HCT116 (cell line): ENCODE data around the gene KCND3. TPM values are rescaled to one million over a fixed set of nuclear protein-coding genes. Genes with fewer than 3 reads are reported as not detected.

Experiments used
- ATAC-seq: fragments of 200-7000 bp; cut with Tn5 transposase; 2 replicates; pipeline ENCODE4 v1.9.1; 2020; ENCODE audit warnings: mild to moderate bottlenecking, moderate library complexity
- BruUV-seq: library from RNA; stranded (reverse); fragments of 400-500 nt; replicated peaks from 2 replicates; lab custom pipeline; 2021; lab: Mats Ljungman, UMichigan
- CTCF ChIA-PET: fragments of 300-600 bp; sonication (Branson Sonifier 250); formaldehyde crosslinking; loops from one replicate; lab custom pipeline; 2021; ENCODE audit warnings: antibody characterized with exemption; lab: Charles Lee
- POLR2A ChIA-PET: fragments of 300-600, 350-600 bp; sonication (Branson Sonifier 250); formaldehyde crosslinking; loops from one replicate; lab custom pipeline; 2021; ENCODE audit warnings: antibody characterized with exemption; lab: Charles Lee
- RAD21 ChIA-PET, 2 experiments: fragments of 300-600 bp; sonication (Branson Sonifier 250); formaldehyde crosslinking; loops; one replicate each; lab custom pipeline; 2023; ENCODE audit warnings: low total read pairs in 2 of 2; ENCODE audit not compliant: uncharacterized antibody in 2 of 2, unreplicated experiment in 2 of 2, low non-redundant PET in 1 of 2; lab: Charles Lee
- DNase-seq: peaks from one replicate; pipeline ENCODE4 v3.0.0-alpha.2; 2010; ENCODE audit warnings: low read depth, low spot score
- H2AFZ ChIP-seq: fragments of 200-600 bp; shearing (Covaris generic), sonication (generic); 2 replicates; pipeline ENCODE4 v1.6.1; 2017; ENCODE audit warnings: low read depth, mixed run types, mixed read lengths, antibody characterized with exemption, low read length; ENCODE audit not compliant: poor library complexity, severe bottlenecking
- H3K27ac ChIP-seq: 2 replicates; pipeline ENCODE4 v1.5.1; 2012; ENCODE audit warnings: low read depth, low read length
- H3K27me3 ChIP-seq: fragments of 200-600 bp; sonication (generic); 2 replicates; pipeline ENCODE4 v1.6.1; 2016; ENCODE audit warnings: mixed run types, low read length, mixed read lengths; ENCODE audit not compliant: insufficient read depth
- H3K36me3 ChIP-seq, 2 experiments: fragments of 200-500 bp in 1 of 2; fragments of 200-600 bp in 1 of 2; sonication (Bioruptor generic) in 1 of 2; sonication (generic) in 1 of 2; 2 replicates each; pipeline versions ENCODE4 v1.5.1 to v1.6.1; 2014 to 2016; ENCODE audit warnings: low read length in 2 of 2, inconsistent platforms in 1 of 2, mixed read lengths in 1 of 2, mixed run types in 1 of 2; ENCODE audit not compliant: insufficient read depth in 2 of 2, control insufficient read depth in 1 of 2
- H3K4me1 ChIP-seq, 2 experiments: fragments of 200-600 bp in 1 of 2; sonication (generic) in 1 of 2; 2 replicates each; pipeline versions ENCODE4 v1.5.1 to v1.6.1; 2012 to 2017; ENCODE audit warnings: low read length in 2 of 2, inconsistent platforms in 1 of 2, mild to moderate bottlenecking in 1 of 2, mixed read lengths in 1 of 2, mixed run types in 1 of 2, moderate library complexity in 1 of 2; ENCODE audit not compliant: insufficient read depth in 2 of 2, control insufficient read depth in 1 of 2
- H3K4me2 ChIP-seq: fragments of 200-600 bp; sonication (generic); 2 replicates; pipeline ENCODE4 v1.6.1; 2017; ENCODE audit warnings: mixed run types, low read length, mixed read lengths
- H3K4me3 ChIP-seq, 2 experiments: fragments of 200-600 bp in 1 of 2; sonication (generic) in 1 of 2; replicated peaks in 1 of 2; 2 replicates each; pipeline ENCODE4 v1.5.1; 2011 to 2016; ENCODE audit warnings: low read length in 2 of 2, control low read depth in 1 of 2, low read depth in 1 of 2, mild to moderate bottlenecking in 1 of 2, mixed read lengths in 1 of 2, mixed run types in 1 of 2
- H3K79me2 ChIP-seq: fragments of 200-600 bp; sonication (generic); 2 replicates; pipeline ENCODE4 v1.6.1; 2017; ENCODE audit warnings: mild to moderate bottlenecking, mixed run types, low read length, moderate library complexity, mixed read lengths; ENCODE audit not compliant: insufficient read depth
- H3K9ac ChIP-seq: fragments of 200-600 bp; sonication (generic); 2 replicates; pipeline ENCODE4 v1.6.1; 2016; ENCODE audit warnings: low read length, mixed read lengths
- H3K9me2 ChIP-seq: fragments of 200-600 bp; sonication (generic), shearing (Covaris generic); 2 replicates; pipeline ENCODE4 v1.6.1; 2017; ENCODE audit warnings: mixed run types, mild to moderate bottlenecking, moderate library complexity; ENCODE audit not compliant: insufficient read depth
- H3K9me3 ChIP-seq, 2 experiments: fragments of 200-500 bp in 1 of 2; fragments of 200-600 bp in 1 of 2; sonication (Bioruptor generic) in 1 of 2; sonication (generic) in 1 of 2; 2 replicates each; pipeline ENCODE4 v1.6.1; 2014 to 2017; ENCODE audit warnings: low read length in 2 of 2, mixed read lengths in 2 of 2, inconsistent platforms in 1 of 2, low read depth in 1 of 2, mild to moderate bottlenecking in 1 of 2, mixed run types in 1 of 2, moderate library complexity in 1 of 2; ENCODE audit not compliant: control insufficient read depth in 1 of 2, insufficient read depth in 1 of 2
- H4K20me1 ChIP-seq: fragments of 200-600 bp; sonication (generic), shearing (Covaris generic); 2 replicates; pipeline ENCODE4 v1.6.1; 2017; ENCODE audit warnings: mixed run types, mild to moderate bottlenecking, moderate library complexity; ENCODE audit not compliant: insufficient read depth
- CEBPB ChIP-seq: IDR thresholded peaks from 2 replicates; pipeline ENCODE4 v1.6.1; 2012; ENCODE audit warnings: low read depth
- CTCF ChIP-seq, 3 experiments: fragments of 200-600 bp in 1 of 3; sonication (generic) in 1 of 3; IDR thresholded peaks in 2 of 3; conservative IDR thresholded peaks in 1 of 3; 2 replicates each; pipeline ENCODE4 v1.5.1; 2012 to 2017; ENCODE audit warnings: low read depth in 2 of 3, low read length in 2 of 3, antibody characterized with exemption in 1 of 3, borderline replicate concordance in 1 of 3, control low read depth in 1 of 3, mild to moderate bottlenecking in 1 of 3, mixed read lengths in 1 of 3, mixed run types in 1 of 3, moderate library complexity in 1 of 3; ENCODE audit not compliant: insufficient read depth in 1 of 3
- EZH2 ChIP-seq: fragments of 200-600 bp; sonication (generic); IDR thresholded peaks from 2 replicates; pipeline ENCODE4 v1.6.1; 2017; ENCODE audit warnings: antibody characterized with exemption, mixed run types
- EZH2phosphoT487 ChIP-seq: fragments of 200-600 bp; IDR thresholded peaks from 2 replicates; pipeline ENCODE4 v1.6.1; 2018; ENCODE audit warnings: antibody characterized with exemption, borderline replicate concordance
- JUND ChIP-seq: IDR thresholded peaks from 2 replicates; pipeline ENCODE4 v1.6.1; 2012
- POLR2A ChIP-seq: IDR thresholded peaks from 2 replicates; pipeline ENCODE4 v1.7.0; 2011; ENCODE audit warnings: borderline replicate concordance; ENCODE audit not compliant: insufficient read depth, insufficient read length; ENCODE audit errors: extremely low read depth
- POLR2AphosphoS5 ChIP-seq: IDR thresholded peaks from 2 replicates; pipeline ENCODE4 v1.6.1; 2011; ENCODE audit warnings: mild to moderate bottlenecking, low read depth, low read length, moderate library complexity
- SP1 ChIP-seq: IDR thresholded peaks from 2 replicates; pipeline ENCODE4 v1.6.1; 2012; ENCODE audit warnings: low read depth
- SRF ChIP-seq: IDR thresholded peaks from 2 replicates; pipeline ENCODE4 v1.6.1; 2012; ENCODE audit warnings: low read depth
- TCF7L2 ChIP-seq: IDR thresholded peaks from 2 replicates; pipeline ENCODE4 v1.7.0; 2011; ENCODE audit warnings: borderline replicate concordance, inconsistent platforms; ENCODE audit not compliant: insufficient read depth, insufficient read length; ENCODE audit errors: extremely low read depth
- intact Hi-C: fragments of 100-400 bp; cut with micrococcal nuclease; formaldehyde crosslinking; loops from 2 replicates; pipeline ENCODE4 v1.10.0; 2022
- total RNA-seq: library from RNA; stranded (reverse); gene quantifications from one replicate; pipeline ENCODE4 v1.2.1, GENCODE V29; 2021; ENCODE audit not compliant: unreplicated experiment
- TF ChIP-seq, protein P1 (sequence below): IDR thresholded peaks from 2 replicates; pipeline ENCODE4 v1.6.1; 2012

The KCND3 gene
- total RNA-seq, 1 experiment from 2014 or later, result 0.44 TPM

GRCh38 chr1:112033439-112034120, 44.1 kb upstream of the KCND3 start:
- no peak overlapping the region for H3K27ac ChIP-seq
- H3K36me3 ChIP-seq, result no peaks in the 10 kb centered on the region
- ChIA-PET POLR2A (no interaction called here), RAD21 (no interaction called here), CTCF (no interaction called here)
- no peaks in the 10 kb centered on the region for H3K9me3 ChIP-seq
- no peak overlapping the region for H3K4me2 ChIP-seq
- TF ChIP-seq SRF (no peak), POLR2AphosphoS5 (no peak), EZH2 (no peak), JUND (no peak), CTCF (IDR thresholded peaks at IDR 0.05 in 2 of 3, conservative IDR thresholded peaks at IDR 0.05 in 1 of 3; ENCODE audit: borderline replicate concordance in 1 of 3, insufficient read depth in 1 of 3, low read depth in 2 of 3, low read length in 2 of 3) (no peak), CEBPB (no peak), EZH2phosphoT487 (no peak), POLR2A (no peak), TCF7L2 (no peak), SP1 (no peak)
- TF ChIP-seq, protein P1, sequence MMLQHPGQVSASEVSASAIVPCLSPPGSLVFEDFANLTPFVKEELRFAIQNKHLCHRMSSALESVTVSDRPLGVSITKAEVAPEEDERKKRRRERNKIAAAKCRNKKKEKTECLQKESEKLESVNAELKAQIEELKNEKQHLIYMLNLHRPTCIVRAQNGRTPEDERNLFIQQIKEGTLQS, result no peak
- H3K4me1 ChIP-seq, result no peaks in the 10 kb centered on the region
- H3K79me2 ChIP-seq, result no peaks in the 10 kb centered on the region
- no peaks in the 10 kb centered on the region for H3K9me2 ChIP-seq
- no peaks in the 10 kb centered on the region for H4K20me1 ChIP-seq
- H2AFZ ChIP-seq, result no peak overlapping the region
- no peak for DNase-seq
- BruUV-seq, result no TSS peak
- H3K27me3 ChIP-seq, result peaks cover 68% of the 10 kb centered on the region
- no peak overlapping the region for H3K4me3 ChIP-seq
- no peak for ATAC-seq
- H3K9ac ChIP-seq, result no peak overlapping the region
- intact Hi-C loops, result no loop called here
